Testis (tissue), 2 donors: ENCODE data around the gene VSX2.

Experiments
- CTCF ChIP-seq, 3 experiments: fragments of 450-650 bp in 2 of 3; fragments of 200-600 bp in 1 of 3; sonication (generic) in 1 of 3; IDR thresholded peaks; one replicate each; pipeline ENCODE4 v1.5.1; 2016 to 2019; ENCODE audit warnings: antibody characterized with exemption in 3 of 3, mild to moderate bottlenecking in 2 of 3, moderate library complexity in 1 of 3
- POLR2A ChIP-seq: fragments of 450-650 bp; IDR thresholded peaks from one replicate; pipeline ENCODE4 v1.6.1; 2017; ENCODE audit warnings: antibody characterized with exemption, mild to moderate bottlenecking, moderate library complexity

GRCh38 chr14:74198441-74199234, 40.6 kb upstream of the VSX2 start:
- TF ChIP-seq CTCF (IDR thresholded peaks at IDR 0.05) (no peak), POLR2A (no peak)
